Osteocyte (in vitro differentiated cells): ENCODE results near the gene GJD3. TPM values are rescaled to one million over a fixed set of nuclear protein-coding genes. Genes with fewer than 3 reads are reported as not detected.

ENCODE experiments used
- DNase-seq: peaks from one replicate; pipeline ENCODE4 v3.0.0; 2021; ENCODE audit warnings: mixed read lengths; ENCODE audit not compliant: unreplicated experiment; ENCODE audit errors: extremely low spot score
- H3K27ac Mint-ChIP-seq: one replicate; pipeline ENCODE4 v1.8.0; 2021; ENCODE audit warnings: mild to moderate bottlenecking, mixed read lengths; ENCODE audit not compliant: unreplicated experiment
- H3K27me3 Mint-ChIP-seq: one replicate; pipeline ENCODE4 v1.8.0; 2021; ENCODE audit warnings: mixed read lengths; ENCODE audit not compliant: unreplicated experiment
- H3K36me3 Mint-ChIP-seq: one replicate; pipeline ENCODE4 v1.8.0; 2021; ENCODE audit warnings: mixed read lengths; ENCODE audit not compliant: unreplicated experiment
- H3K4me1 Mint-ChIP-seq: one replicate; pipeline ENCODE4 v1.8.0; 2021; ENCODE audit warnings: mixed read lengths; ENCODE audit not compliant: unreplicated experiment
- H3K4me3 Mint-ChIP-seq: one replicate; pipeline ENCODE4 v1.8.0; 2021; ENCODE audit warnings: mild to moderate bottlenecking, moderate library complexity, mixed read lengths; ENCODE audit not compliant: unreplicated experiment
- H3K9me3 Mint-ChIP-seq: one replicate; pipeline ENCODE4 v1.8.0; 2021; ENCODE audit warnings: mixed read lengths; ENCODE audit not compliant: unreplicated experiment
- CTCF ChIP-seq: fragments of 200-600 bp; sonication (generic); IDR thresholded peaks from 2 replicates; pipeline ENCODE4 v1.5.0; 2021; ENCODE audit warnings: antibody characterized with exemption, mild to moderate bottlenecking, moderate library complexity
- total RNA-seq: library from RNA; stranded (reverse); gene quantifications from 2 replicates; pipeline ENCODE4 v1.2.1, GENCODE V29; 2021

The GJD3 gene
- total RNA-seq, 1 donor from 2014 or later = 0.40 TPM

GRCh38 chr17:40319651-40320540 lies 44.6 kb downstream of the GJD3 start:
- no peaks in the 10 kb centered on the region for H3K27me3 Mint-ChIP-seq
- peak overlapping the region; percentile 97 for H3K4me3 Mint-ChIP-seq
- no peaks in the 10 kb centered on the region for H3K9me3 Mint-ChIP-seq
- DNase-seq = no peak
- no peaks in the 10 kb centered on the region for H3K36me3 Mint-ChIP-seq
- no peak for TF ChIP-seq CTCF
- peaks cover 86% of the 10 kb centered on the region for H3K4me1 Mint-ChIP-seq
- peak overlapping the region; percentile 99 for H3K27ac Mint-ChIP-seq

GRCh38 chr17:40318830-40319391 lies 45.6 kb downstream of the GJD3 start:
- H3K27me3 Mint-ChIP-seq = no peaks in the 10 kb centered on the region
- H3K27ac Mint-ChIP-seq = peak overlapping the region; percentile 79
- DNase-seq = no peak
- peak; percentile 41 for TF ChIP-seq CTCF
- H3K36me3 Mint-ChIP-seq = no peaks in the 10 kb centered on the region
- peaks cover 88% of the 10 kb centered on the region for H3K4me1 Mint-ChIP-seq
- H3K9me3 Mint-ChIP-seq = no peaks in the 10 kb centered on the region
- H3K4me3 Mint-ChIP-seq = peak overlapping the region; percentile 97

GRCh38 chr17:40317880-40318829 lies 46.4 kb downstream of the GJD3 start:
- H3K4me1 Mint-ChIP-seq = peaks cover 81% of the 10 kb centered on the region
- no peaks in the 10 kb centered on the region for H3K9me3 Mint-ChIP-seq
- H3K4me3 Mint-ChIP-seq = peak overlapping the region; percentile 97
- TF ChIP-seq CTCF = no peak
- DNase-seq = peak; percentile 97
- H3K36me3 Mint-ChIP-seq = no peaks in the 10 kb centered on the region
- H3K27me3 Mint-ChIP-seq = no peaks in the 10 kb centered on the region
- H3K27ac Mint-ChIP-seq = peak overlapping the region; percentile 95

GRCh38 chr17:40317345-40317873 lies 47.1 kb downstream of the GJD3 start:
- Mint-ChIP-seq H3K27me3 (no peaks in the 10 kb centered on the region), H3K4me1 (peaks cover 73% of the 10 kb centered on the region), H3K9me3 (no peaks in the 10 kb centered on the region), H3K27ac (peak overlapping the region; percentile 95), H3K4me3 (peak overlapping the region; percentile 97), H3K36me3 (no peaks in the 10 kb centered on the region)
- no peak for DNase-seq
- TF ChIP-seq CTCF = peak; percentile 60
